Stimulated activated naive CD8-positive, alpha-beta T cell treated with anti-CD3 and anti-CD28 coated beads, Interleukin-15, Interleukin-2, amounts not matched to agents 100 ng/mL and 50 ng/mL, for 24 hours (primary cell): ENCODE results near the gene EYS.
"Not testable (repeated sequence)": the region's sequence is repeated elsewhere in the genome, so short reads cannot be mapped to it uniquely, and the experiment has no call there.

ENCODE experiments used
- H3K27ac Mint-ChIP-seq: one replicate; pipeline ENCODE4 v1.8.0; 2021; ENCODE audit warnings: mild to moderate bottlenecking, mixed read lengths
- H3K27me3 Mint-ChIP-seq: one replicate; pipeline ENCODE4 v1.8.0; 2021; ENCODE audit warnings: mixed read lengths
- H3K36me3 Mint-ChIP-seq: one replicate; pipeline ENCODE4 v1.8.0; 2021; ENCODE audit warnings: low read depth, mixed read lengths
- H3K4me1 Mint-ChIP-seq: one replicate; pipeline ENCODE4 v1.8.0; 2021; ENCODE audit warnings: low read depth, mixed read lengths
- H3K4me3 Mint-ChIP-seq: one replicate; pipeline ENCODE4 v1.8.0; 2021; ENCODE audit warnings: mild to moderate bottlenecking, mixed read lengths
- H3K9me3 Mint-ChIP-seq: one replicate; pipeline ENCODE4 v1.8.0; 2021; ENCODE audit warnings: mixed read lengths

EYS gene

GRCh38 chr6:64252256-64252655 is 1454.8 kb downstream of the EYS start:
- Mint-ChIP-seq H3K9me3 (peaks cover 3% of the 10 kb centered on the region), H3K4me1 (no peaks in the 10 kb centered on the region), H3K4me3 (no peak overlapping the region), H3K27ac (no peak overlapping the region), H3K36me3 (no peaks in the 10 kb centered on the region), H3K27me3 (no peaks in the 10 kb centered on the region)

- no peak overlapping the region for H3K4me3 Mint-ChIP-seq
- no peaks in the 10 kb centered on the region for H3K36me3 Mint-ChIP-seq
- H3K27ac Mint-ChIP-seq: no peak overlapping the region
- H3K27me3 Mint-ChIP-seq: no peaks in the 10 kb centered on the region
- H3K9me3 Mint-ChIP-seq: peaks cover 3% of the 10 kb centered on the region
- no peaks in the 10 kb centered on the region for H3K4me1 Mint-ChIP-seq
Measured at GRCh38 chr6:64250126-64250525, 1456.9 kb downstream of the EYS start.

GRCh38 chr6:64249115-64249514 is 1457.9 kb downstream of the EYS start:
- H3K27ac Mint-ChIP-seq: no peak overlapping the region
- H3K27me3 Mint-ChIP-seq: no peaks in the 10 kb centered on the region
- no peaks in the 10 kb centered on the region for H3K36me3 Mint-ChIP-seq
- no peak overlapping the region for H3K4me3 Mint-ChIP-seq
- H3K9me3 Mint-ChIP-seq: peaks cover 6% of the 10 kb centered on the region
- H3K4me1 Mint-ChIP-seq: no peaks in the 10 kb centered on the region

- no peaks in the 10 kb centered on the region for H3K4me1 Mint-ChIP-seq
- H3K9me3 Mint-ChIP-seq: peaks cover 23% of the 10 kb centered on the region
- H3K27ac Mint-ChIP-seq: no peak overlapping the region
- H3K36me3 Mint-ChIP-seq: no peaks in the 10 kb centered on the region
- no peak overlapping the region for H3K4me3 Mint-ChIP-seq
- H3K27me3 Mint-ChIP-seq: no peaks in the 10 kb centered on the region
Measured at GRCh38 chr6:64243618-64244017, 1463.4 kb downstream of the EYS start.

- not testable (repeated sequence) for H3K27me3 Mint-ChIP-seq, H3K27ac Mint-ChIP-seq
Measured at GRCh38 chr6:64238908-64239307, 1468.1 kb downstream of the EYS start.

GRCh38 chr6:64238071-64238470 is 1469.0 kb downstream of the EYS start:
- H3K4me3 Mint-ChIP-seq: no peak overlapping the region
- H3K27me3 Mint-ChIP-seq: no peaks in the 10 kb centered on the region
- no peak overlapping the region for H3K27ac Mint-ChIP-seq
- H3K9me3 Mint-ChIP-seq: peaks cover 19% of the 10 kb centered on the region
- no peaks in the 10 kb centered on the region for H3K36me3 Mint-ChIP-seq
- H3K4me1 Mint-ChIP-seq: no peaks in the 10 kb centered on the region

More at GRCh38 chr6:64238908-64239307, 1468.1 kb downstream of the EYS start:
- H3K36me3 Mint-ChIP-seq, H3K4me3 Mint-ChIP-seq, H3K4me1 Mint-ChIP-seq: not testable (repeated sequence)
- peaks cover 19% of the 10 kb centered on the region for H3K9me3 Mint-ChIP-seq

GRCh38 chr6:64233746-64234145 is 1473.3 kb downstream of the EYS start:
- H3K36me3 Mint-ChIP-seq: no peaks in the 10 kb centered on the region
- H3K4me3 Mint-ChIP-seq: no peak overlapping the region
- no peaks in the 10 kb centered on the region for H3K4me1 Mint-ChIP-seq
- H3K9me3 Mint-ChIP-seq: peaks cover 1% of the 10 kb centered on the region
- no peaks in the 10 kb centered on the region for H3K27me3 Mint-ChIP-seq
- H3K27ac Mint-ChIP-seq: no peak overlapping the region

- Mint-ChIP-seq H3K36me3 (no peaks in the 10 kb centered on the region), H3K4me3 (no peak overlapping the region), H3K27ac (no peak overlapping the region), H3K27me3 (no peaks in the 10 kb centered on the region), H3K9me3 (no peaks in the 10 kb centered on the region), H3K4me1 (no peaks in the 10 kb centered on the region)
Measured at GRCh38 chr6:64231928-64232327, 1475.1 kb downstream of the EYS start.

- Mint-ChIP-seq H3K4me3 (no peak overlapping the region), H3K4me1 (no peaks in the 10 kb centered on the region), H3K27ac (no peak overlapping the region), H3K9me3 (no peaks in the 10 kb centered on the region), H3K27me3 (no peaks in the 10 kb centered on the region), H3K36me3 (no peaks in the 10 kb centered on the region)
Measured at GRCh38 chr6:64230530-64230929, 1476.5 kb downstream of the EYS start.

- no peaks in the 10 kb centered on the region for H3K9me3 Mint-ChIP-seq
- no peaks in the 10 kb centered on the region for H3K36me3 Mint-ChIP-seq
- no peaks in the 10 kb centered on the region for H3K4me1 Mint-ChIP-seq
- no peaks in the 10 kb centered on the region for H3K27me3 Mint-ChIP-seq
- no peak overlapping the region for H3K27ac Mint-ChIP-seq
- no peak overlapping the region for H3K4me3 Mint-ChIP-seq
Measured at GRCh38 chr6:64227863-64228262, 1479.2 kb downstream of the EYS start.

GRCh38 chr6:64225503-64225902 is 1481.5 kb downstream of the EYS start:
- Mint-ChIP-seq H3K27ac (no peak overlapping the region), H3K27me3 (no peaks in the 10 kb centered on the region), H3K36me3 (no peaks in the 10 kb centered on the region)

GRCh38 chr6:64224819-64225218 is 1482.2 kb downstream of the EYS start:
- H3K36me3 Mint-ChIP-seq: no peaks in the 10 kb centered on the region
- no peaks in the 10 kb centered on the region for H3K9me3 Mint-ChIP-seq
- no peak overlapping the region for H3K27ac Mint-ChIP-seq
- no peaks in the 10 kb centered on the region for H3K4me1 Mint-ChIP-seq
- no peak overlapping the region for H3K4me3 Mint-ChIP-seq
- no peaks in the 10 kb centered on the region for H3K27me3 Mint-ChIP-seq

More at GRCh38 chr6:64225503-64225902, 1481.5 kb downstream of the EYS start:
- Mint-ChIP-seq H3K4me1 (no peaks in the 10 kb centered on the region), H3K9me3 (no peaks in the 10 kb centered on the region), H3K4me3 (no peak overlapping the region)

GRCh38 chr6:64221776-64222175 is 1485.2 kb downstream of the EYS start:
- peaks cover 4% of the 10 kb centered on the region for H3K9me3 Mint-ChIP-seq
- H3K4me3 Mint-ChIP-seq: no peak overlapping the region
- no peak overlapping the region for H3K27ac Mint-ChIP-seq
- H3K27me3 Mint-ChIP-seq: no peaks in the 10 kb centered on the region
- no peaks in the 10 kb centered on the region for H3K36me3 Mint-ChIP-seq
- no peaks in the 10 kb centered on the region for H3K4me1 Mint-ChIP-seq

GRCh38 chr6:64220801-64221200 is 1486.2 kb downstream of the EYS start:
- Mint-ChIP-seq H3K27ac (no peak overlapping the region), H3K4me1 (no peaks in the 10 kb centered on the region), H3K27me3 (no peaks in the 10 kb centered on the region), H3K36me3 (no peaks in the 10 kb centered on the region), H3K9me3 (peaks cover 4% of the 10 kb centered on the region), H3K4me3 (no peak overlapping the region)

GRCh38 chr6:64217721-64218620 is 1489.1 kb downstream of the EYS start:
- Mint-ChIP-seq H3K27me3 (no peaks in the 10 kb centered on the region), H3K27ac (no peak overlapping the region), H3K36me3 (no peaks in the 10 kb centered on the region), H3K4me3 (no peak overlapping the region), H3K9me3 (peaks cover 4% of the 10 kb centered on the region), H3K4me1 (no peaks in the 10 kb centered on the region)

GRCh38 chr6:64214373-64214772 is 1492.7 kb downstream of the EYS start:
- Mint-ChIP-seq H3K27me3 (no peaks in the 10 kb centered on the region), H3K9me3 (peaks cover 4% of the 10 kb centered on the region), H3K27ac (no peak overlapping the region), H3K4me1 (no peaks in the 10 kb centered on the region), H3K36me3 (no peaks in the 10 kb centered on the region), H3K4me3 (no peak overlapping the region)
